ENCODE measurements around the gene AOPEP. TPM values are rescaled to one million over a fixed set of nuclear protein-coding genes. Genes with fewer than 3 reads are reported as not detected.
A peak's percentile ranks its signal among the peaks of the same experiment; 100 is the strongest.

Gene AOPEP
- total and polyA plus RNA-seq, 12 donors, result 110 to 250 (median 161) TPM

GRCh38 chr9:94772639-94773303 is 46.3 kb downstream of the AOPEP start:
- H3K27ac ChIP-seq, result no peak overlapping the region
- no peak for DNase-seq
- no peaks in the 10 kb centered on the region for H3K9me3 ChIP-seq
- H3K4me1 ChIP-seq, result peaks cover 0 to 3% (median 0%) of the 10 kb centered on the region in 9 donors
- 79 to 83% methylated on average over 4 of the region's 4 CpGs for WGBS, 2 donors
- no peaks in the 10 kb centered on the region for H3K36me3 ChIP-seq
- H3K4me3 ChIP-seq, result no peak overlapping the region
- intact Hi-C loops (cut with DNase I), result loop anchor here in 4 of 10 donors (10.0 kb wide), 1 partner anchor 88 kb away; no protein-coding TSS in a partner anchor
- no peak for ATAC-seq
- H3K27me3 ChIP-seq, result no peaks in the 10 kb centered on the region
- TF ChIP-seq, protein P1, sequence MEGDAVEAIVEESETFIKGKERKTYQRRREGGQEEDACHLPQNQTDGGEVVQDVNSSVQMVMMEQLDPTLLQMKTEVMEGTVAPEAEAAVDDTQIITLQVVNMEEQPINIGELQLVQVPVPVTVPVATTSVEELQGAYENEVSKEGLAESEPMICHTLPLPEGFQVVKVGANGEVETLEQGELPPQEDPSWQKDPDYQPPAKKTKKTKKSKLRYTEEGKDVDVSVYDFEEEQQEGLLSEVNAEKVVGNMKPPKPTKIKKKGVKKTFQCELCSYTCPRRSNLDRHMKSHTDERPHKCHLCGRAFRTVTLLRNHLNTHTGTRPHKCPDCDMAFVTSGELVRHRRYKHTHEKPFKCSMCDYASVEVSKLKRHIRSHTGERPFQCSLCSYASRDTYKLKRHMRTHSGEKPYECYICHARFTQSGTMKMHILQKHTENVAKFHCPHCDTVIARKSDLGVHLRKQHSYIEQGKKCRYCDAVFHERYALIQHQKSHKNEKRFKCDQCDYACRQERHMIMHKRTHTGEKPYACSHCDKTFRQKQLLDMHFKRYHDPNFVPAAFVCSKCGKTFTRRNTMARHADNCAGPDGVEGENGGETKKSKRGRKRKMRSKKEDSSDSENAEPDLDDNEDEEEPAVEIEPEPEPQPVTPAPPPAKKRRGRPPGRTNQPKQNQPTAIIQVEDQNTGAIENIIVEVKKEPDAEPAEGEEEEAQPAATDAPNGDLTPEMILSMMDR (IDR thresholded peaks at IDR 0.05), result no peak

GRCh38 chr9:94773655-94774054 is 47.2 kb downstream of the AOPEP start:
- 98 to 99% methylated on average over 5 of the region's 5 CpGs for WGBS, 2 donors
- Histone ChIP-seq H3K4me3 (no peak overlapping the region), H3K36me3 (no peaks in the 10 kb centered on the region), H3K27ac (no peak overlapping the region), H3K9me3 (no peaks in the 10 kb centered on the region), H3K4me1 (peaks cover 0 to 3% (median 0%) of the 10 kb centered on the region in 9 donors), H3K27me3 (no peaks in the 10 kb centered on the region)
- DNase-seq (no peak), ATAC-seq (no peak)
- intact Hi-C loops (cut with DNase I), result loop anchor here in 4 of 10 donors (10.0 kb wide), 1 partner anchor 89 kb away; no protein-coding TSS in a partner anchor
- TF ChIP-seq, protein P1 (IDR thresholded peaks at IDR 0.05), result no peak

- no peaks in the 10 kb centered on the region for H3K36me3 ChIP-seq
- TF ChIP-seq, protein P1 (IDR thresholded peaks at IDR 0.05), result no peak
- DNase-seq, result no peak
- no peak overlapping the region for H3K27ac ChIP-seq
- no peaks in the 10 kb centered on the region for H3K9me3 ChIP-seq
- H3K4me3 ChIP-seq, result no peak overlapping the region
- 94 to 96% methylated on average over 4 of the region's 4 CpGs for WGBS, 2 donors
- H3K27me3 ChIP-seq, result no peaks in the 10 kb centered on the region
- intact Hi-C loops (cut with DNase I), result loop anchor here in 5 of 10 donors (5.0 to 10.0 kb wide), 2 partner anchors 93 to 96 kb away; no protein-coding TSS in a partner anchor
- no peak for ATAC-seq
- H3K4me1 ChIP-seq, result peaks cover 0 to 32% (median 18%) of the 10 kb centered on the region in 9 donors
Observed at GRCh38 chr9:94778013-94778412, 51.5 kb downstream of the AOPEP start.

- ATAC-seq (peak in 1 of 8 donors; percentile 12), DNase-seq (no peak)
- TF ChIP-seq, protein P1 (IDR thresholded peaks at IDR 0.05), result no peak
- no peaks in the 10 kb centered on the region for H3K9me3 ChIP-seq
- WGBS, 2 donors, result 53 to 55% methylated on average over 2 of the region's 2 CpGs
- H3K36me3 ChIP-seq, result no peaks in the 10 kb centered on the region
- no peaks in the 10 kb centered on the region for H3K27me3 ChIP-seq
- intact Hi-C loops (cut with DNase I), result loop anchor here in 5 of 10 donors (5.0 to 10.0 kb wide), 2 partner anchors 94 to 97 kb away; no protein-coding TSS in a partner anchor
- no peak overlapping the region for H3K4me3 ChIP-seq
- H3K27ac ChIP-seq, result peak overlapping the region in 8 of 10 donors; percentile 6 to 88 (median 84)
- H3K4me1 ChIP-seq, result peaks cover 0 to 41% (median 23%) of the 10 kb centered on the region in 9 donors
Observed at GRCh38 chr9:94779031-94779430, 52.5 kb downstream of the AOPEP start.
